ENCODE measurements around the gene PRPH2.

PRPH2 gene, protein sequence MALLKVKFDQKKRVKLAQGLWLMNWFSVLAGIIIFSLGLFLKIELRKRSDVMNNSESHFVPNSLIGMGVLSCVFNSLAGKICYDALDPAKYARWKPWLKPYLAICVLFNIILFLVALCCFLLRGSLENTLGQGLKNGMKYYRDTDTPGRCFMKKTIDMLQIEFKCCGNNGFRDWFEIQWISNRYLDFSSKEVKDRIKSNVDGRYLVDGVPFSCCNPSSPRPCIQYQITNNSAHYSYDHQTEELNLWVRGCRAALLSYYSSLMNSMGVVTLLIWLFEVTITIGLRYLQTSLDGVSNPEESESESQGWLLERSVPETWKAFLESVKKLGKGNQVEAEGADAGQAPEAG

DNA sequence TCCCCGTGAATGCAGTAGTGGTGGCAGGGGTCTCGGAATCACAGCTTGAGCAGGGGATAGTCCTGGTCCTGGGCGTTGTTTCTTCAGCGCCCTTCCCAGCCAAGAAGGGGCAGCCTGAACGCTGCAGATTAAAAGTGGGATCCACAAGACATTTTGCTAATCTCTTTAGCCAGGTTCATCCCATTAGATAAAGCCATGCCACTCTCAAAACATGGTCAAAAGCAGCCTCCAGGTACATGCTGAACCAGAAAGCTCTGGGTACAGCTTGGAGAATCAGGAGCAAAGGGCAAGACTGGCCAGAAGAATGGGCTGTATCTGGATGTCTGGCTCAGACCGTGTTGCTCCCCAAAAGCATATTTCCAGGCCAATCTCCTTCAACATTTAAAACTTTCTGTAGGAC lies at the start of gene PRPH2:
Gene PRPH2 (minus strand): TSS at position 101 of the 400 bp plus-strand sequence. CDS start 263 bp downstream, outside the sequence.
- no peak for DNase-seq (ENCODE audit: low read depth in 3 of 3)

DNA sequence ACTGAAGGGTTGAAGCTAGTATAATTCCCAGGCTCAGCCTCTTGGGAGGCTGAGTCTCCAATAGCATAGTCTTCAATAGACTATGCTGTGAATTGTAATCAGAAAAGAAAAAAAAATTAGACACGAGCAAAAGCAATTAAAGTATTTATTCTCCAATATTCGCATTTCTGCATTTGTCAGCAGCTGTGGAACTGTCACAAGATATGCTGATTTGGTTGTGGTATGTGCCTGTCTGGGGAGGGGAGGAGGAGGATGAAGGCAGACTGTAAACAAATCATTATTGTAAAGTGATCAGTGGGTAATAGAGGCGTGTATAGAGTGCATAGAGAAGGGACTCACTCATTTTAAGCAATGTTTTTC lies 49.3 kb upstream of the PRPH2 start:
- DNase-seq (ENCODE audit: low read depth in 3 of 3), result no peak

DNA sequence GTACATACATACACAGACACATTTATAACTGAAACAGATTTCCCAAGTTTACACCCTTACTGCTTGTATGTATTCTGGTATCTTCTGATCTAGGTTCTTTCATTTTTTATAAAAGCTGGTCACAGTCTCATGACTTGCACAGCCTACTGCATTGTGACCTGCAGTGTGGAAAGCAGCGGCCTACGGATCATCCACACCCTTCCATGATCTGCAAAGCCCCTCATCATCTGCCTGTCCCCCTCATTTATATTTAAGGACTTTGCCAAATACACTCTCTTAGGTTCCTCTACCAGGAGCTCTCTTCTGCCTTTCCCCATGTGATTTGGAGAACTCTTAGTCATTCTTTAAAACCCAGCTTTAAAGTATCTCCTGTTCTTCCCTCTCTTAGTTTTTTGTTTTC lies 47.4 kb upstream of the PRPH2 start:
- no peak for DNase-seq (ENCODE audit: low read depth in 3 of 3)

DNA sequence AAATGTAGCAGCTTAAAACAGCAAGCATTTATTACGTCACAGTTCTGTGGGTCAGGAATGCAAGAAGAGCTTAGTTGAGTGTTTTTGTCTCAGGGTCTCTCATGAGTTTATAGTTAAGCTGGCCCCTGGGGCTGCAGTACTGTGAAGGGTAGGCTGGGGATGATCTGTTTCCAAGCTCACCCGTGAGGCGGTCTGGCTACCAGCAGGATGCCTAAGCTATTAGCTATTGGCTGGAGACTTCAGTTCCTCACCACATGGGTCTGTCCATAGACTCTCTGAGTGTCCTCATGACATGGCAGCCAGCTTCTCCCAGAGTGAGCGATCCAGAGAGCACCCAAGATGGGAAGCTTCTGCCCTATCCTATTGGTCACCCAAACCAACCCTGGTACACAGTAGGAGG lies 46.7 kb upstream of the PRPH2 start:
- no peak for DNase-seq (ENCODE audit: low read depth in 3 of 3)

DNA sequence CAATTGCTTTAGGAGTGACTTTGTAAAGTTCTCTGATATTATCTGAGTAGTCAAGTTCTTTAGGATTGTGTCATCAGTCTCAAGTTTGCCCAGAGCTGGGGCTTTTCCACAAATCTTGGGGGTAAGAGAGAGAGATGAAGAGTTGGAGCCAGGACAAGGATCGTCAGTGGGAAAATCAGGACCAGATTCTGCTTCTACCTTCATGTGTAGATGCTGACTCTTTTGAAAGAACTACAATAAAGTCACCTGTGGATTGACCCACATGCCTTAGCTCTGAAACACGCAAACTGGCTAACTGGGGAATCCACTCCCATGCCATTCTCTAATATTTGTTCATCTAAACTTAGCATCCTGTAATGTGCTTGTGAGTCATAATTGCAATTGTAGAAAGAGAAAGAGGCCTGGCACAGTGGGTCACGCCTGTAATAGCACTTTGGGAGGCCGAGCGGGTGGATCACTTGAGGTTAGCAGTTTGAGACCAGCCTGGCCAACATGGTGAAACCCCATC lies 43.8 kb upstream of the PRPH2 start:
- no peak for DNase-seq (ENCODE audit: low read depth in 3 of 3)

DNA sequence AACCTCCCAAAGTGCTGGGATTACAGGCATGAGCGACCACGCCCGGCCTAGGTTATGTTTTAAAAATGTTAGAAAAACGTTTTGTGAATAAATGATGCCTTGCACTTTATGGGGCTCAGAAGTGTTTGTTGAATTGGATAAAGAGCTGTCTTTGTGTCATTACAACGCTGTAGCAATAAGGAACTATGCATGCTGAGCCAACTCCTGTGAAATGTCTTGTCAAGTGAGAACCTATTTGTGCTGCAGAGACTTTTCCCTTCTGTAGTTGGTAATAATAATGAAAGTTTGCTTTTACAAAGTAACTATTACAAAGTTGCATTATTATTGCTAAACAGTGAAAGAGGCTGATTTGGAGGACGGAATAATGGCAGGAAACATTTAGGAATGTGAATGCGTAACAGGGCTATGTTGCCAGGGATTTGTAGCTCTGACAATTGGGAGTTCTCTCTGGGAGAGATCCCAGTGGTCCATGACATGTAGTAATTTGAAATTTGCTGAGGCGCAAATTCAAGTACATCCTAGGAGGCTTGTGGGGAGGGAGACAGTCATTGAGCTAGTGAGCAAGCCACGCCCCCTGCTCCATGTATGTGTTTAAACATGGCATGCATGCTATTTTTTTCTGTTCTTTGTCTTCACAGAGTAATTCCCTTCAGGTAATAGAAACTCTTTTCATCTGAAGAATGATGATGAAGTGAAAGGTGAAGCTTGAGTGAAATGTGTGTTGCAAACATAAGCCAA lies 42.7 kb upstream of the PRPH2 start:
- no peak for DNase-seq (ENCODE audit: low read depth in 3 of 3)

DNA sequence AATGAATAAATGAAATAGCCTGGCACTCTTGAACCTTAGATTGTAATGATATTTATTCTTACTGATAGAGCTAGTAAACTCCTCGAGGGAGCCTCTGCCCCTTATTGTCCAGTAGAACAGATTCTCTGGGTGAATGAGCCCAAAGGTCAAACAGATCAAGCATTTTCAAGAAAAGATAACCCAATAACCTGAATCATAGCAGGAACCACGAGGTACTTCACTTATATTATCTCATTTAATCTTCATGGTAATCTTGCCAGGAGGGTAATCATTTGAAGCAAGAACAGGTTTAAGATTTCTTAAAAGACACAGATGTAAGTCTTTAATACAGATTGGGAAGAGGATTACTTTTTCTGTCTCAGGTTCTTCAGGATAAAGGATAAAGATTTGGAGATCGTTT lies 40.6 kb upstream of the PRPH2 start:
- no peak for DNase-seq (ENCODE audit: low read depth in 3 of 3)

DNA sequence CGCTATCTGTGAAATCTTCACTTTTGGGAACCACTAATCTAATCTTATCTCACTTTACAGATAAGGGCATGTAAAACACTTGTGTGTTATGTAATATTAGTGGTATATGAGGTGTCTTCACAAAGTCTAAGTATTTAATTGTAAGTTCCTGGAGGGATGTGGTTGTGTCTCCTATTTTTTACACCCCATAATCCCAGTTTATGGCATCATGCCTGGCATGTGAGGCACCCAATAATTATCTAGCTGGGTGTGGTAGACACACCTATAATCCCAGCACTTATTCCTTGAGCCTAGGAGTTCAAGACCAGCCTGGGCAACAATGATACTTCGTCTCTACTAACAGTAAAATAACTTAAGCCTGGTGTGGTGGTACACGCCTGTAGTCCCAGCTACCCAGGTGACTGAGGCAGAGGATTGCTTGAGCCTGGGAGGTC lies 40.0 kb upstream of the PRPH2 start:
- DNase-seq (ENCODE audit: low read depth in 3 of 3), result no peak

DNA sequence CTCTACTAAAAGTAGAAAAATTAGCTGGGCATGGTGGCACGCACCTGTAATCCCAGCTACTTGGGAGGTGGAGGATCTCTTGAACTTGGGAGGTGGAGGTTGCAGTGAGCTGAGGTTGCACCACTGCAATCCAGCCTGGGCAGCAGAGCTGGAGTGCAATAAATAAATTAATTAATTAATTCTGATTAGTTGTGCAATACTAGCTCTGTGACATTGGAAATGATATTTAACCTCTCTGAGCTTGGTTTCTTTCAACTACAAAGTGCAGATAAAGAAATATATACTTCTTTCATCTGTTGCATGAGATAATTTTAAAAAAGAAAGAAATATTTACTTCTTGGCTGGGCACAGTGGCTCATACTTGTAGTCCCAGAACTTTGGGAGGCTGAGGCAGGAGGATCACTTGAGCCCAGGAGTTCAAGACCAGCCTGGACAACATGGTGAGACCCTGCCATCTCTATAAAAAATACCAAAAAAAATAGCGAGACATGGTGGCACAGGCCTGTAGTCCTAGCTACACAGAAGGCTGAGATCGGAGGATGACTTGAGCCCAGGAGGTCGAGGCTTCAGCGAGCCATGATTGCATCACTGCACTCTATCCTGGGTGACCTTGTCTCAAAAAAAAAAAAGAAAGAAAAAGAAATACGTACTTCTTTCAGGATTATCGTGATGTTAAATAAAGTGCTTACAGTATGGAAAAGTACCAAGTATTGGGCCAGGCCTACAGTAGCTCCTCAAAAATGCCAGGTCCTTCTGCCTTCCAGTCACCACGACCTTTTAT lies 39.1 kb upstream of the PRPH2 start:
- no peak for DNase-seq (ENCODE audit: low read depth in 3 of 3)

DNA sequence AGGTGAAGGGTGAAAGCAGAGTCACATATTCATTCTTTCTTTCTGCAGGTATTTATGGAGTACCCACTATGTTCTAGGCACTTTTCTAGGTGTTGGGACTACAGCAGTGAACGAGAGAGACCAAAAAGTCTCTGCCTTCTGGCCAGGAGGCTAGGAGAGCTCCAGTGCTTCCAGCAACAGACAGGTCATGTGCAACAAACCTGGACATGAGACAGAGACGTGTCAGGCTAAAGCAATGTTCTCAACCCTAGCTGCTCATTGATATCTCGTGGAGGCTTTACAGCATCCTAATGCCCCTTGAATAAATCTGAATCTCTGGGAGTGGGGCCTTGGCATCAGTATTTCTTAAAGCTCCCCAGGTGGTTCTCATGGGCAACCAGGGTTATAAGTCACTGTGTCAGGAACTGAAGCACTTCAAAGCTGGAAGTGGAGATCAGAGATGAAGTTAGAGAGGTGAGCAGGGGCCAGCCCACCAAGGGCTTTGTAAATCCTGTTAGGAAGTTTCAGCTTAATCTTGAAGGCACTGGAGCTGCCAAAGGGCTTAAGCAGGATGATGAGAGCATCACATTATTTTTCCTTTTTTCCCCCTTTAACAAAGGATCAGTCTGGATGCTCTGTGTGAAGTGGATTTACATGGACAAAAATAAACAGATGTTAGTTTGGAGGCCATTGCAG lies 36.5 kb upstream of the PRPH2 start:
- no peak for DNase-seq (ENCODE audit: low read depth in 3 of 3)

DNA sequence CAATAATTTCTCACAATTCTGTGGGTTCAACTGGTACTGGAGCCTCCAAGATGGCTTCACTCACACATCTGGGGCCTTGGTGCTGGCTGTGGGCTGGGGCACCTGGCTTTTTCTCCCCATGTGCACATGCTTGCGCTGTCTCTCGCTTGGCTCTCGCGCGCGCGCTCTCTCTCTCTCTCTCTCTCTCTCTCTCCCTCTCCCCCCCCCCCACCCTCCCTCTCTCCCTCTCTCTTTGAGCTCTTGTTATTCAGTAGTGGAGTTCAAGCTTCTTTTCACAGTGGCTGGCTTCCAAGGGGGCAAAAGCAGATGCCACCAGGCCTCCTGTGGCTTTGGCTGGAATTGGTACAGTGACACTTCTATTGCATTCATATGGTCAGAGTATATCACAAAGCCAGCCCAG lies 34.3 kb upstream of the PRPH2 start:
- no peak for DNase-seq (ENCODE audit: low read depth in 3 of 3)

DNA sequence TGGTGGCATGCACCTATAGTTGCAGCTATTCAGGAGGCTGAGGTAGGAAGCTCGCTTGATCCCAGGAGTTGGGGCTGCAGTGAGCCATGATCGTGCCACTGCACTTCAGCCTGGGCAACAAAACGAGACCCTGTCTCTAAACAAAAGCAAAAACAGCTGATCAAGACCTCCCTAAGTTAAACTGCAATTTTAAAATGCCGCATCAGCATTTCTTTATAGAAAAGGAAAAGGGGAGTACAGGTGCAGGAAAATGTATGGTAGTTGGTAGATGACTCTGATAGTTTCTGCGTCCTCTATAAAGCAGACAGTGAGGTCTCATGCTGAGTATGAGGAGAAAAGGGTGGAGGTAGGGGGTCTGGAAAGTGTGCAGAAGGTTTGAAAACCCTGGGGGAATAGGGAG lies 32.4 kb upstream of the PRPH2 start:
- no peak for DNase-seq (ENCODE audit: low read depth in 3 of 3)

DNA sequence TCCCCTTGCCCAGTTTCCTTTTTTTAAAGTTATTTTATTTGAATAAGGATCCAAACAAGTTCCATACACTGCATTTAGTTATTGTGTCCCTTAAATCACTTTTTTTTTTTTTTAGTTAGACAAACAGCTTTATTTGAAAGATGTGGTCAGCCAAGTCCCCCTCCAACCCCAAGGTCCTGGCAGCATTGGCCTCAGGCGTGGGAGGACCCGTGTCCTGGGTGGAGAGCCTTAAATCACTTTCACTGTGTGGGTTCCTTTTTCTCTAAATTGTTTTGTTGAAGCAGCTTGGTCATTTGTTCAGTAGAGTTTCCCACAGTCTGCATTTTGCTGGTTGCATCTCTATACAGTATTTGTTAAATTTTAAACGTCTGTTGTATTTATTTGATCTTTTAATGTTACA lies 28.7 kb upstream of the PRPH2 start:
- no peak for DNase-seq (ENCODE audit: low read depth in 3 of 3)

DNA sequence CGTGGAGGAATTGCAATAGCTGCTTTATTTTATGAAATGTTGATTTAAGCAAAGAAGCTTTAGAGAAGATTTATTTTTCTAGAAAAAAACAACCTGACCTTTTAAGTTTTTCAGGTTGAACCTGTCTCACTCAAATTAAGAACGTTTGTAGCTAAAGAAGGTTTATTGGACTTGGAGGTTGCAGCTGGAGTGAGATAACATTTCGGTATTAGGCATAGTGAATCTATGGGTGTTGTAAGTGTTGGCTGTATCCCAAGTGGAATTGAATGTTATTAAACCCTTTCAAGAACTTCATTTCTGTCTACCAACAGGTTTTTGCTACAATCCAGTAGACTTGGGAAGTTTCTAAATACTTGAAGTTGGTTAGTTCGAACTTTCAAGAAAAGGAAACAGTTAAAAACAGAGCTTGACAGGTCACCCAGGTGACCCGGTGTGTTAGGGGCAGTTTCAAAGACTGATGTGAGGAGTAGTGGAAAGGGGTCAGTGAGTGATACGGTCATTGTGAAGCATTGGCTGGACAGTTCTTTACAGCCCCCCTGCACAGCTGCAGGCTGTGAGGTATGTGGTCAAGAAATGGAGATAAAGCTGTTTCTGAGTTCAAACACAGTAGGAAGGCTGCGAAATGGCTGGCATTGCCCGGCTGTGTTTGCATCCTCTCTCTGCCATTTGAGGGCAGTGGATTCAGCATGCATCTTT lies 26.0 kb upstream of the PRPH2 start:
- no peak for DNase-seq (ENCODE audit: low read depth in 3 of 3)

DNA sequence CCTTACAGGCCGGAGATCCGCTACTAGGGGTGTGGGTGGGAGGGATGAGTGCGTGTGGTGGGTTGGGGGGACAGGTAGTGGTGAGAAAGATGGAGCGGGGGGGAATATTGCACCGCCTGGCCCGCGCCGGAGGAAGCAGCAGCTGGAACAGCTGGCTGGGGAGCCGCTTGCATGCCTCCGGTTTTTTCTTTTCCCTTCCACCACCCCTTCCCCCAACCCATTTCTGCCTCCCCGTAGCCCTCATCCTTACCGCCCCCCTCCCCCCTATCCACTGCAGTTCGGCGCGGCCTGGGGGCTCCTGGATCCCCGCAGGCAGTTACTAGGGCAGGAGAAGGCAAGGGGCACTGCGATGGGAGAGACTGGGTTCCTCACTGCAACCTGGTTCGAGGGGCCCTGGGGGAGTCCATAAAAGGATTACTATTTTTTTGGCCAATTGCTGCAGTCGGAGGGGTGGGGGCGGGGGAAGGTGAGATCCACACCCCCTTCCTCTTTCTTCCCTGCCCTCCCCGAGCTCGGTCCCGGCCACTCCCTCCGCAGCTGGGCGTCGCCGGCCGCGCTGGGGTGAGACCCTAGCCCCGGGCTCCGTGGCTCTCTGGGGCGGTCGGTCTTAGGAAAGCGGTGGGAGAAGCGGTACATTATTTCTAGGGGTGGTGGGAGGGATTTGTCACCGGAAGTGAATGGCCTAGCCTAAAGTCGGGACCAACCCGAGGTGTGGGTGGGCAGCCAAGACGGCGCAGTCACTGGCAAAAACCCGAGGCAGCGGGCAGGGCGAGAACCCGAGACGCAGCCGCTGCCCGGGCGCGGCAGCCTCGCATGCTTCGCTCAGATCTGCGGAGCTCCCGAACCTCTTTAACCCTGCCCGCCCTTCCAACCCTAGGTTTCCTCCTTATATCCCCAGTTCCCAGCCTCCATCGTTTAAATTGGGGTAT lies 24.3 kb upstream of the PRPH2 start:
- DNase-seq (ENCODE audit: low read depth in 3 of 3), result peak; percentile 58 to 82 (median 77)

DNA sequence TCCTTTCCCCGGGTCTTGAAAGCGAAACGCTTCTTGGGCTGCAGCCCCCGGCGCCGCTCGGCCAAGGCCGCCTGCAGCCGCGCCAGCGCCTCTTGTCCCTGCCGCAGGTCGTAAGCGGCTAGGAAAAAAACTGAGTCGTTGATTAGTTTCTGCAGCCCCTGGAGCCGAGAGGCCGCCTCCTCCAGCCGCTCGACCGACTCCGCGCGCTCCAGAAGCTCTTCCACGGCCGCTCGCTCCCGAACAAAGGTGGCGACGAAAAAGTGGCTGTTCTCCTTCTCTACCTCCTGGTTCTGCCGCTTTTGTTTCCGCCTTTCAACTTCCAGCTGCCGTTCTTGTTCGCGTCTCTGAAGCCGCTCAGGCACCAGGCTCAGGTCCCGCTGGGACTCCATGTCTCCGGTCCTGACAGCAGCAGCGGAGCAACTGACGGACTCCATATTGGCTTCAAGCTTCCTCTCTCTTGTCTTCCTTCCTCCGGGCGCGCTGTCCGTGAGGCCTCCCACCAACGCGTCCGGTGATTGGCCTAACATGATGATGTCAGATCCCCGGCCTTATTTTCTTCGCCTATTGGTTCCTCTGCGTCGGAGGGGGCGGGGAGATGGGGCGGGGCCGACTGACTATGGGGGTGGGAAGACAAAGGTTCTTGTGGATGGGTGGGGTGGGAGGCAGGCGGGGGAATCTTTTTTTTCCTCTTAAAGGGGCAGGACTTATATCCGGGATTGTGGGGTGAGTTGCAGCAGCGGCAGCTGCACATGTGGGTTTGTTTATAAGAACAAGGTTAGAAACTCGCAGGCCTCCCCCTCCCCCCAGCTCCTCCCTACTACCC lies 23.5 kb upstream of the PRPH2 start, which contains the start of gene TBCC:
Gene TBCC (minus strand): TSS at position 464 of the 823 bp plus-strand sequence. CDS start 30 bp downstream, at position 434.
- peak; percentile 83 to 92 (median 92) for DNase-seq (ENCODE audit: low read depth in 3 of 3)

DNA sequence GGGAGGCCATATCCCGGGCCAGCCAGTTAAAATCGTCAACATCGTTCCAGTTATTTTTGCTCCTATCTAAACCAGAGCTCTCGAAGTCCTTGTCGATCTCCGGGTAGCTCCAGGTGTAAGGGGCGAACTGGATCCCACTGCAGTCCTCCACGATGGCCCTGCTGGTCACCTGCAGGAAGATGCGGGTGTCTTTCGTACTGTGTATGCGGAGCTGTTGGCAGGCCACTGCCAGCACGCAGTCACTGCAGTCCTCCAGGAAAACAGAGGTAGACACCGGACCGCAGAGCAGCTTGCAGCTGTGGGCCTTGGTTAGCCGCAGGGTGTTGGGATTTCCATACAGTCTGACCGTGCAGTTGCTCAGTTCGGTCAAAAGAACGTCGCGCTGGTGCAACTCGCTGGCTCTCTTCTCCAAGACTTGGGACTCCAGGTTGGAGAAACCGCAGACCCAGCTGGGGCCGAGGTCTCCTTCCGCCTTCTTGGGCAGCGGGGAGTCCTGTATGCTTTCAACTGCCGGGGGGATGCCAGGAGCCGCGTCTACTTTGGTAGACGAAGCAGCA lies 22.8 kb upstream of the PRPH2 start:
- DNase-seq (ENCODE audit: low read depth in 3 of 3), result peak in 1 of 3 donors; percentile 12

DNA sequence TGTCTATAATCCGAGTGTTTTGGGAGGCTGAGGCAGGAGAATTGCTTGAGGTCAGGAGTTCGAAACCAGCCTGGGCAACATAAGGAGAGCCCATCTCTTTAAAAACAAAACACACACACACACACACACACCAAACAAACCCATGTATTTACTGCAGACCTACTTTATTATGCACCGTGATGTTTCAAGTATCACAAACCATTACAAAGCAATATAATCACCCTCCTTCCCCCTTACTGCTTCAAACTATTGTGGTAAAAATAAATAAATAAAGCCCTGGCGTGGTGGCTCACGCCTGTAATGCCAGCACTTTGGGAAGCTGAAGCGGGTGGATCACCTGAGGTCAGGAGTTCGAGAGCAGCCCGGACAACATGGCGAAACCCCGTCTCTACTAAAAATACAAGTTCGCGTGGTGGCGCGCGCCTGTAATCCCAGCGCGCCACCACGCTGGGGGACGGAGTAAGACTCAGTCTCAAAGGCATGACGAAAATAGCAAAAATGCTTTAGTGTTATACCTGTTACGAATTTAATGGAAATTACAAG lies 22.0 kb upstream of the PRPH2 start:
- no peak for DNase-seq (ENCODE audit: low read depth in 3 of 3)

All from stimulated activated CD4-positive, alpha-beta T cell treated with anti-CD3 and anti-CD28 coated beads, TNF-alpha, amount 100 ng/mL, for 48 hours (primary cell).